Breast epithelium (tissue), 4 donors: Measurements from ENCODE around the gene SV2C. TPM values are rescaled to one million over a fixed set of nuclear protein-coding genes. Genes with fewer than 3 reads are reported as not detected.

ENCODE experiments used
- DNase-seq, 2 donors: peaks; one replicate each; pipeline ENCODE4 v3.0.0-alpha.2; 2019; ENCODE audit warnings: low spot score in 2 of 2
- H3K27ac ChIP-seq, 2 donors: fragments of 200-600 bp; sonication (generic) in 1 of 2; one replicate each; pipeline ENCODE4 v1.5.1; 2016 to 2019; ENCODE audit warnings: mild to moderate bottlenecking in 1 of 2
- H3K27me3 ChIP-seq, 2 donors: fragments of 200-600 bp; sonication (generic) in 1 of 2; one replicate each; pipeline versions ENCODE4 v1.5.1 to v1.6.0; 2017 to 2019; ENCODE audit warnings: control low read depth in 1 of 2, mild to moderate bottlenecking in 1 of 2
- H3K36me3 ChIP-seq: fragments of 200-600 bp; one replicate; pipeline ENCODE4 v1.5.1; 2019
- H3K4me1 ChIP-seq, 2 donors: fragments of 200-600 bp; sonication (generic); one replicate each; pipeline ENCODE4 v1.5.1; 2016 to 2019; ENCODE audit warnings: control low read depth in 1 of 2
- H3K4me3 ChIP-seq, 3 donors: fragments of 200-600 bp; sonication (generic); 1 replicate in 2 of 3; 2 replicates in 1 of 3; pipeline ENCODE4 v1.5.1; 2016 to 2019; ENCODE audit warnings: mild to moderate bottlenecking in 3 of 3, moderate library complexity in 2 of 3
- H3K9me3 ChIP-seq, 2 donors: fragments of 200-600 bp; sonication (generic) in 1 of 2; one replicate each; pipeline ENCODE4 v1.5.1; 2016 to 2019; ENCODE audit warnings: control low read depth in 1 of 2
- CTCF ChIP-seq, 3 donors: fragments of 450-650 bp; IDR thresholded peaks; one replicate each; pipeline ENCODE4 v1.5.1; 2016 to 2017; ENCODE audit warnings: antibody characterized with exemption in 3 of 3, mild to moderate bottlenecking in 3 of 3, moderate library complexity in 3 of 3
- POLR2A ChIP-seq: fragments of 450-650 bp; IDR thresholded peaks from one replicate; pipeline ENCODE4 v1.6.1; 2016; ENCODE audit warnings: antibody characterized with exemption, mild to moderate bottlenecking, moderate library complexity
- POLR2AphosphoS5 ChIP-seq, 3 donors: sonication (generic); formaldehyde crosslinking; IDR thresholded peaks; one replicate each; pipeline ENCODE4 v1.6.1; 2017; ENCODE audit warnings: antibody characterized with exemption in 3 of 3
- intact Hi-C: fragments of 100-400 bp; cut with DNase I; formaldehyde crosslinking; loops from one replicate; pipeline ENCODE4 v1.15.1; 2023; ENCODE audit warnings: low total_unique reads
- total RNA-seq, 3 donors: library from RNA; depleted of rRNA; stranded (reverse); fragments of >200 nt; gene quantifications; one replicate each; pipeline ENCODE4 v1.1.0, GENCODE V29; 2016

The SV2C gene
- total RNA-seq, 3 donors from 2014 or later, result 0.32 to 1.3 (median 0.59) TPM

GRCh38 chr5:76074487-76075065 is 8.6 kb upstream of the SV2C start:
- Histone ChIP-seq H3K9me3 (no peaks in the 10 kb centered on the region), H3K36me3 (no peaks in the 10 kb centered on the region), H3K4me3 (no peak overlapping the region), H3K4me1 (no peaks in the 10 kb centered on the region), H3K27me3 (peaks cover 0 to 11% of the 10 kb centered on the region in 2 donors), H3K27ac (no peak overlapping the region)
- TF ChIP-seq CTCF (IDR thresholded peaks at IDR 0.05) (peak in 2 of 3 donors; percentile 27 to 42), POLR2AphosphoS5 (IDR thresholded peaks at IDR 0.05) (no peak)
- DNase-seq, result no peak
- intact Hi-C loops, result no loop called here

- Histone ChIP-seq H3K27me3 (peaks cover 0 to 61% of the 10 kb centered on the region in 2 donors), H3K36me3 (no peaks in the 10 kb centered on the region), H3K27ac (no peak overlapping the region), H3K4me3 (peak overlapping the region in 2 of 3 donors; percentile 43 to 63), H3K9me3 (no peaks in the 10 kb centered on the region), H3K4me1 (peaks cover 7% of the 10 kb centered on the region in 2 donors)
- no peak for TF ChIP-seq POLR2AphosphoS5 (IDR thresholded peaks at IDR 0.05)
- TF ChIP-seq CTCF (IDR thresholded peaks at IDR 0.05), result no peak
- no peak for TF ChIP-seq POLR2A
- intact Hi-C loops, result no loop called here
- DNase-seq, result no peak
Measured at GRCh38 chr5:76081811-76082771, 1.1 kb upstream of the SV2C start.

GRCh38 chr5:76083555-76084495 is 642 bp downstream of the SV2C start:
- Histone ChIP-seq H3K9me3 (no peaks in the 10 kb centered on the region), H3K4me1 (peaks cover 7% of the 10 kb centered on the region in 2 donors), H3K27me3 (peaks cover 0 to 63% of the 10 kb centered on the region in 2 donors), H3K36me3 (no peaks in the 10 kb centered on the region), H3K4me3 (peak overlapping the region; percentile 11 to 63 (median 43)), H3K27ac (no peak overlapping the region)
- TF ChIP-seq POLR2A (no peak), CTCF (IDR thresholded peaks at IDR 0.05) (no peak), POLR2AphosphoS5 (IDR thresholded peaks at IDR 0.05) (no peak)
- no peak for DNase-seq
- intact Hi-C loops, result no loop called here

GRCh38 chr5:76084496-76085242 is 1.5 kb downstream of the SV2C start:
- Histone ChIP-seq H3K4me1 (peaks cover 7% of the 10 kb centered on the region in 2 donors), H3K9me3 (no peaks in the 10 kb centered on the region), H3K36me3 (no peaks in the 10 kb centered on the region), H3K4me3 (peak overlapping the region in 2 of 3 donors; percentile 43 to 63), H3K27ac (no peak overlapping the region), H3K27me3 (peaks cover 0 to 63% of the 10 kb centered on the region in 2 donors)
- intact Hi-C loops, result no loop called here
- no peak for TF ChIP-seq CTCF (IDR thresholded peaks at IDR 0.05)
- no peak for DNase-seq
